Coronary artery (tissue), 2 donors: ENCODE results near the gene JAM3.
"Not testable (repeated sequence)": the region's sequence is repeated elsewhere in the genome, so short reads cannot be mapped to it uniquely, and the experiment has no call there.

Source experiments
- DNase-seq: peaks from one replicate; pipeline ENCODE4 v3.0.0-alpha.2; 2017; ENCODE audit warnings: low spot score
- H3K27ac ChIP-seq, 2 donors: fragments of 200-600 bp; sonication (generic); one replicate each; pipeline ENCODE4 v1.5.1; 2016 to 2019
- H3K4me3 ChIP-seq: fragments of 200-600 bp; sonication (generic); 2 replicates; pipeline ENCODE4 v1.5.1; 2016; ENCODE audit warnings: mild to moderate bottlenecking, moderate library complexity
- TF ChIP-seq, protein P1 (sequence below): fragments of 200-600 bp; sonication (generic); IDR thresholded peaks from one replicate; pipeline ENCODE4 v1.5.1; 2019; ENCODE audit warnings: antibody characterized with exemption

JAM3 gene

DNA sequence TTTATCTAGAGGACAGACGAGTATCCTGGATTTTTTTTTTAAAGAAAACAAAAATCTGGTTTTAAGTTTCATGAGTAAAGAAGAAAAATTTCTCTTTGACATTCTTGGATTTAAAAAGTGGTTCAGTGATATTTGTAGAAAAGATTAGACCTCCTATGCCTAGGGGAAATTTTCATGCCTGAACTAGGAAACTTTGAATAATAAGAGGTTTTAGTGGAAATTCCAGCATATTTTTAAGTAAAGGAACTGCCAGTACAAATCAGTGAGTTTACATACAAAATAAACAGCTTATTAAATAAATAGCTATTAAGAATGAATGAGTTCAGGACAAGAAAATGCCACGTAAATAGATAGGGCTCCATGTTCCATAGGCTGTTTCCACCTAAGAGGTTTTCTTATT lies 17.5 kb downstream of the JAM3 start:
- DNase-seq = no peak
- TF ChIP-seq, protein P1, sequence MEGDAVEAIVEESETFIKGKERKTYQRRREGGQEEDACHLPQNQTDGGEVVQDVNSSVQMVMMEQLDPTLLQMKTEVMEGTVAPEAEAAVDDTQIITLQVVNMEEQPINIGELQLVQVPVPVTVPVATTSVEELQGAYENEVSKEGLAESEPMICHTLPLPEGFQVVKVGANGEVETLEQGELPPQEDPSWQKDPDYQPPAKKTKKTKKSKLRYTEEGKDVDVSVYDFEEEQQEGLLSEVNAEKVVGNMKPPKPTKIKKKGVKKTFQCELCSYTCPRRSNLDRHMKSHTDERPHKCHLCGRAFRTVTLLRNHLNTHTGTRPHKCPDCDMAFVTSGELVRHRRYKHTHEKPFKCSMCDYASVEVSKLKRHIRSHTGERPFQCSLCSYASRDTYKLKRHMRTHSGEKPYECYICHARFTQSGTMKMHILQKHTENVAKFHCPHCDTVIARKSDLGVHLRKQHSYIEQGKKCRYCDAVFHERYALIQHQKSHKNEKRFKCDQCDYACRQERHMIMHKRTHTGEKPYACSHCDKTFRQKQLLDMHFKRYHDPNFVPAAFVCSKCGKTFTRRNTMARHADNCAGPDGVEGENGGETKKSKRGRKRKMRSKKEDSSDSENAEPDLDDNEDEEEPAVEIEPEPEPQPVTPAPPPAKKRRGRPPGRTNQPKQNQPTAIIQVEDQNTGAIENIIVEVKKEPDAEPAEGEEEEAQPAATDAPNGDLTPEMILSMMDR = no peak
- Histone ChIP-seq H3K4me3 (no peak overlapping the region), H3K27ac (no peak overlapping the region)

DNA sequence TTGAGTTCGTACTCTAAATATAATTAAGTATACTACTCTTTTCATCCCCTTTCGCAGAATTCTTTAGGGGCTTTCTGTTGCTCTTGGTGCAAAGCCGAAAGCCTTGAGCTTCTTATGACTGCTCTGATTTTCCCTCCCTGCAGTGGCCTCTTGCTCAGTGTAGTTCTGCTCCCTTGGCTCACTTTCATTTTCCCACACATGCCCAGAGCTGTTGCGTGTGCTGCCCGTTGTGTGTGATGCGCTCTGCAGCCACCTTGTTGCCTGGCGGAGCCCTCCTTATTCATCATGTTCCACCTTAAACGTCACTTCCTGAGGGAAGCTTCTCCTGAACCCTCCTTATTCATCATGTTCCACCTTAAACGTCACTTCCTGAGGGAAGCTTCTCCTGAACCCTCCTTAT lies 23.1 kb downstream of the JAM3 start:
- H3K4me3 ChIP-seq, H3K27ac ChIP-seq, DNase-seq: not testable (repeated sequence)

DNA sequence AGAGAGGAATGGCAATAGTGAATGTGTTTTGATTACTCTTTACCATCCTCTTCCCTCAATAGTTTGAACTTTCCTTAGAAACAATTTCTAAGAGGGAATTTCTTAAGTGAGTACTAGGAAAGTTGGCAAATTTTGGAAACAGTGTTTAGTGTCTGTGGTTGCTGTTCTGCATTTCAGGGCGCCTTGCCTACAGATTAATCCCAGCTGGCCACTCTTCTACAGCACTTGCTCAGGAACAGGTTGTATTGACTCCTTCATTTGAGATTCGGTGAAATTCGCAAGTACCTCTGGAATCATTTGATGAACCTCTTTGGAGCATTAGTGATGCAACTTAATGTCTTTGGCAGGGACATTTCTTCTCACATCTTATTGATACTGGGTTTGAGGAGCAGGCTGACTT lies 28.3 kb downstream of the JAM3 start:
- H3K27ac ChIP-seq = no peak overlapping the region
- no peak overlapping the region for H3K4me3 ChIP-seq
- TF ChIP-seq, protein P1 = no peak
- DNase-seq = no peak

DNA sequence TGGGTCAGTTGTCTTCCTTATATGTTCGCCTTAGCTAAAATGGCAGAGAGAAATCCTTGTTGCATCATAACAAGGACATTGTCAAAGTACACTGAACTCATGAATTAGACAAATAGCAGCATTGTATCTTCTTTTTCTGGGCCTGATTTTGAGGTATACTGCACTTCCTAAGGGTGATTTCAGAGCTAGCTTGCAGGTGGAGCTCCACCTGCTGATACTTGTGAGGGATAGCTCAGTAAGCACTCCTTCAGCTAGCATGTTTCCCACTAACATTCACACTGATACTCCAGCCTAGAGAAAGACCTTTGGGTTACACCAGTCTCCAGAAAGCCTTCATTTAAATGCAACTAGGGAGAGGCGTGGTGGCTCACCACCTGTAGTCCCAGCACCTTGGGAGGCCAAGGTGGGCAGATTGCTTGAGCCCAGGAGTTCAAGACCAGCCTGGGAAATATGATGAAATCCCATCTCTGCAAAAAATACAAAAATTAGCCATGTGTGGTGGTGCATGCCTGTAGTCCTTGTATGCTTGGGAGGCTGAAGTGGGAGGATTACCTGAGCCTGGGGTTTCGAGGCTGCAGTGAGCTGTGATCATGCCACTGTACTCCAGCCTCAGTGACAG lies 29.8 kb downstream of the JAM3 start:
- TF ChIP-seq, protein P1 = no peak
- Histone ChIP-seq H3K4me3 (no peak overlapping the region), H3K27ac (no peak overlapping the region)
- DNase-seq = no peak

DNA sequence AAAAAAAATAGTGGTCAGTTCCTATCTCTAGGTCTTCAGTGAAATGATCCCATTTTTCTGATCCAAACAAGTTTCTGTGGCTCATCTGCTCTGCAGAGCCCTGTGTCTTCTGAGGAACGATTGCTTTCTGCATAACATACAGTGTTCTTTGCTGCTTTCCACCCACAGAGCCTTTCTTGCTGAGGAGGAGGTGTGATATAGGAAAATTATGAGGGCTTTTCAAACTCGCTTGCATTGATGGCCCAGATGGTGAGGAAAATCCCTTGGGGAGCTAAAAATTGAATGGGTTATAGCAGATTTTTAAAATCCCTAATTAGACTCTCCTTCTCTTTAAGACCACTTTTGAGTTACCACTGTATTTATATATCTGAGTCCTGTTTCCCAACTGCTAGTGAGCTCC lies 31.3 kb downstream of the JAM3 start:
- DNase-seq = no peak
- Histone ChIP-seq H3K4me3 (no peak overlapping the region), H3K27ac (no peak overlapping the region)
- TF ChIP-seq, protein P1 = no peak

DNA sequence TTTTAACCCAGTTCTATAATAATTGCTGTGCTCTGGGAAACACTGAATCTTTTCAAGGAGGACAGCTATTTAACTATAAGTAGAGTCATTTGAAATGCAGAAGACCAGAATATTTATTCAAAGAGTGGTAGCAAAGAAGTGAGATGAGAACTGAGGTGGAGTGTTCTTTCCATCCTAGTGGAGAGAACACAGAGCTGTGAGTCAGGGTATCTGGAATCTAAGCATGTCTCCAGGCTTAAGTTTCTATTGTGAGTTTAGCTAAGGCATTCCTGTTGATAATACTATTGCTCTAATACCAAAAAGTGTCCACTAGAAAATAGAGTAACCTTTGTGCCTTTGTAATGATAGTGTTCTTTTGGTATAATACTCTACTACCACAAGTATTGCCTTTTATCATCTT lies 32.4 kb downstream of the JAM3 start:
- H3K4me3 ChIP-seq = no peak overlapping the region
- no peak for DNase-seq
- H3K27ac ChIP-seq = no peak overlapping the region
- TF ChIP-seq, protein P1 = no peak

DNA sequence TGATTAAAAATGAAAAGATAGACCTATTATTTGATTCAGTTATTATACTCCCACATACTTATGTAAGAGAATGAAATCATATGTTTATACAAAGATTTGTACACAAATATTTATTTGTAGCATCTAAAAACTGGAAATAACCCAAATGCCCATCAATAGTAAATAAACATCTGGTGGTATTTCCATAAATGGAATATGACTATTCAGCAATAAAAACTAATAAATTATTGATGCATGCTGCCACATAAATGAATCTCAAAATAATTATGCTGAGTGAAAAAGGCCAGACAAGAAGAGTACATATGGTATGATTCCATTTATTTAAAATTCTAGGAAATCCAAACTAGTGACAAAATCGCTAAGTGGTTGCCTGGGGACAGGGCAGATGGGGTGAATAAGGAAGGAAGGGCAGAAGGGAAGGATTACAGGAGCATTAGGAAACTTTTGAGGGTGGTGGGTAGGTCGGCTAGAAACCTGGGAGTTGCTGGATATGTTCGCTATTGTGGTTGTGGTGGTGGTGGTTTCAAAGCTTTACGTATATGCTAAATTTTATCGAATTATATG lies 41.5 kb downstream of the JAM3 start:
- DNase-seq = no peak
- no peak overlapping the region for H3K4me3 ChIP-seq
- H3K27ac ChIP-seq = no peak overlapping the region
- TF ChIP-seq, protein P1 = no peak

DNA sequence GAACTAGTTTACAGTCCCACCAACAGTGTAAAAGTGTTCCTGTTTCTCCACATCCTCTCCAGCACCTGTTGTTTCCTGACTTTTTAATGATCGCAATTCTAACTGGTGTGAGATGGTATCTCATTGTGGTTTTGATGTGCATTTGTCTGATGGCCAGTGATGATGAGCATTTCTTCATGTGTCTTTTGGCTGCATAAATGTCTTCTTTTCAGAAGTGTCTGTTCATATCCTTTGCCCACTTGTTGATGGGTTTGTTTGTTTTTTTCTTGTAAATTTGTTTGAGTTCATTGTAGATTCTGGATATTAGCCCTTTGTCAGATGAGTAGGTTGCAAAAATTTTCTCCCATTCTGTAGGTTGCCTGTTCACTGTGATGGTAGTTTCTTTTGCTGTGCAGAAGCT lies 44.9 kb downstream of the JAM3 start:
- H3K27ac ChIP-seq, DNase-seq, H3K4me3 ChIP-seq: not testable (repeated sequence)
